PC-9 (cell line): ENCODE data around the gene DDX49.

Source experiments
- CTCF ChIP-seq: fragments of 200-600 bp; sonication (generic); conservative IDR thresholded peaks from 2 replicates; pipeline ENCODE4 v1.6.1; 2017; ENCODE audit warnings: mixed run types, antibody characterized with exemption, mild to moderate bottlenecking, moderate library complexity
- EZH2 ChIP-seq: fragments of 200-600 bp; sonication (generic); IDR thresholded peaks from 2 replicates; pipeline ENCODE4 v1.8.0; 2017; ENCODE audit warnings: antibody characterized with exemption, low read depth

GRCh38 chr19:18896421-18896841 lies 23.1 kb upstream of the DDX49 start:
- no peak for TF ChIP-seq EZH2
- TF ChIP-seq CTCF = no peak
